HL-60 (cell line): ENCODE data around the gene LAMP5.

Experiments
- CTCF ChIP-seq: IDR thresholded peaks from one replicate; pipeline ENCODE4 v1.5.1; 2011; ENCODE audit warnings: low read length, control low read depth, inconsistent platforms; ENCODE audit not compliant: insufficient read depth
- GABPA ChIP-seq: IDR thresholded peaks from 2 replicates; pipeline ENCODE4 v1.6.1; 2012; ENCODE audit warnings: low read depth
- POLR2AphosphoS5 ChIP-seq: IDR thresholded peaks from 2 replicates; pipeline ENCODE4 v1.6.1; 2012; ENCODE audit warnings: low read depth
- REST ChIP-seq: IDR thresholded peaks from 2 replicates; pipeline ENCODE4 v1.6.1; 2012; ENCODE audit warnings: low read depth; ENCODE audit not compliant: insufficient replicate concordance
- SPI1 ChIP-seq: IDR thresholded peaks from 2 replicates; pipeline ENCODE4 v1.6.1; 2012; ENCODE audit warnings: low read depth, mild to moderate bottlenecking, borderline replicate concordance

- TF ChIP-seq POLR2AphosphoS5 (no peak), CTCF (no peak), GABPA (no peak), REST (no peak), SPI1 (no peak)
These were observed 22.3 kb upstream of the LAMP5 start for GRCh38 chr20:9492067-9492466.
